ENCODE results near the gene KATNB1.
"Not testable (repeated sequence)": the region's sequence is repeated elsewhere in the genome, so short reads cannot be mapped to it uniquely, and the experiment has no call there.

Gene KATNB1

DNA sequence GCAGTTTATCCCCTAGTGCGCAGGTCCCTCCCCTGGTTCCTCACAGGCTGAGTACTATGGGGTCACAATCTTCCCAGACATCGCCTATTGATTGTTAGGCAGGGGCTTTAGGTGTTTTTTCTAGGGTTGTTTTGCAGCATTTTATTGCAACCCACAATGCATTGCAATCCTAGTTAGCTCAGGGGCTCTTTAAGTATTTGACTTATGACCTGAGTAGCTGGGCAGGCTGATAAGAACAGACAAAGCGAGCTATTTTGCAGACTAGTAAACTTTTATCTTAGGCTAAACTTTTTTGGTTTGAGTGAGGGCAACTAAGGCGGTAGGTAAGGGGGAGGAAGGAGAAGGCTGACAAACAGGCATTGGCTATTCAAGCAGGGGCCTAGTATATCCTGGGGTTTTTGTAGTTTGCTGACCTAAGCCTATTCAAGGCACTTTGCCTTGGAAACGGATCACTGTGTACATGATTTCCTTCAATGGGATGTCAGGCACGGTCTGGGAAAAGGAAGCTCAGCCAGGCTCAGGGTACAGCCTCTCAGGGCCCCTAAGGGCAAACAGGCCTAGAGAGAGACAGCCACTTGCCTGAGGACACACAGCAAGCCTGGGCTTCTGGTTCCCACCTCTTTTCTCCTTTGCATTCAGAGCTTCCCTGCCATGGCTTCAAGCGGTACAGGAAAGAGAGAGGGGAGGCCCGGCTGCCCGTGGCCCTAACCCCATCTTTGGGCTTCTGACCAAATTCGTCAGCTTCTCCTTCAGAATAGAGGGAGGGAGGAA lies 34.6 kb upstream of the KATNB1 start:
- DNase-seq (ENCODE audit: low spot score) = no peak

DNA sequence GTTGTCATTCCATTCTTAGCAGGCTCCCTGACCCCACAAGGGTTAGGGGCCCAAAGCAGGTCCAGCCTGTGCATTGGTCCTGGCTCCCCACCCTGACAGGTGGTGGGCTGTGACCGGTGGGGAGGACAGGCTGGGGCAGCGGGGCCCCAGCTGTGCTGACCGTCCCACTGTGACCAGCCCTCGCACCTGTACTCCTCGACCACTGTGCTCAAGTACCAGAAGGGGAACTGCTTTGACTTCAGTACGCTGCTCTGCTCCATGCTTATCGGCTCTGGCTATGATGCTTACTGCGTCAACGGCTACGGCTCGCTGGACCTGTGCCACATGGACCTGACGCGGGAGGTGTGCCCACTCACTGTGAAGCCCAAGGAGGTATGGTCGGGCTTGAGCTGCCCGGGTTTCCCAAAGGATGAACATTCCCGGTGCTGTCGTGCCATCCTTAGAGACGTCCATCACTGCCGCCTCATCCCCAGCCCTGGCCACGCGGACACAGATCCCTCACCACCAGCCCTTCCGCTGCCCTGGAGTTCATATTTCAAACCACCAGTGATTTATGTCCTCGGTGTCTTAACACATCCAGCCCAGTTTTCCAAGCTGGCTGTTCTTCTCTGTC lies 33.7 kb upstream of the KATNB1 start:
- no peak for DNase-seq (ENCODE audit: low spot score)

DNA sequence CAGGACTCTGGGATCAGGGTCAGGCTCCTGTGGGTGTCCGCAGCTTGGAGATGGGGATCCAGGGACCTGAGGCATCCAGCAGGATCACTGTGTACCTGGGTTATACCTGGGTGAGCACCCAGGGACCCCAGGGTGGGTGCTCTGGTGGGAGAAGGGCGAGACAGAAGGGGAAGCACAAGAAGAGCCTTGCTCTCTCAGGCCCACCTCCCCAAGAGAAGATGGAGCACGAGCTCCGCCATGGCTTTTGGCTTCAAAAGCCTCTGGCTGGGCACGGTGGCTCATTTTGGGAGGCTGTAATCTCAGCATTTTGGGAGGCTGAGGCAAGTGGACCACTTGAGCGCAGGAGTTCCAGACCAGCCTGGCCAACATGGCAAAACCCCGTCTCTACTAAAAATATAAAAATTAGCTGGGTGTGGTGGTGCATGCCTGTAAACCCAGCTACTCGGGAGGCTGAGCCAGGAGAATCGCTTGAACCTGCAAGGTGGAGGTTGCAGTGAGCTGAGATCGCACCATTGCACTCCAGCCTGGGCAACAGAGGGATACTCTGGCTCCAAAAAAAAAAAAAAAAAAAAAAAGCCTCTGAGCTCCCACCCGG lies 32.1 kb upstream of the KATNB1 start:
- no peak for DNase-seq (ENCODE audit: low spot score)

DNA sequence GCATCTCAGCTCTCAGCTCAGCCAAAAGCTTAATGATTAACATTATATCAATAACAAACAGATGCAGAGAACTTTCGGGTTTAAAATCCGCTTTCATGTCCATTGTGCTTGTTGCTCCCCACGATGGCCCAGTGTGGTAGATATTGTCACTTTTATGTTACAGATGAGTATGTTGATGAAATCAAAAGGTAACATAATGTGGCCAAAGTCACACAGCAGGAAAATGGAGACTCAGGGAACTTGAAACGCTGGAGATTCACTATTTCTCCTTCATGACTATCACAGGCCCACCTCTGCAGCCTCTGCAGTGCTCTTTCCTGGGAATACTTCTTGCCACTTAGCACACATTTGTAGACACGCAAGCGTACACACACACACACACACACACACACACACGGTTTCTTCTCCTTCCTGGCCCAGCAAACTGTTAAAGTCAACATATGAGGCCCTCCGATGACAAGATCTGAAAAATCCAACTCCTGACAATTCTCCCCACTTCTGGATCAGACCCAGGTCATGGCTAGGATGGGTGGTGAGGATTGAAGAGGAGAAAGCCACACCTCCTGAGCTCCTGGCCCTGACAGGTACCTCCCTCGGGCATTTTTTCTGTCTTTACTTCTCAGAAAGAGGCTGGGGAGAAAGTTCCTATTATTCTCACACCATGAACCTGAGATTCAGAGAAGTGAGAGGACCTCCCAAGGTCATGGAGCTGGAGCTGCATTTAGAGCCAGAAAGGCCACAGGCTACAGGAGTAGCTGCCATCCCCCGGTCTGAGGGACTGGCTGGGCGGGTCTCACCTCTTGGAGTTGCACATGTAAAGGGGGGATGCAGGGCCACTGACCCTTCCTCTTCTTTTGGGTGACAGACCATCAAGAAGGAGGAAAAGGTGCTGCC lies 31.3 kb upstream of the KATNB1 start:
- no peak for DNase-seq (ENCODE audit: low spot score)

DNA sequence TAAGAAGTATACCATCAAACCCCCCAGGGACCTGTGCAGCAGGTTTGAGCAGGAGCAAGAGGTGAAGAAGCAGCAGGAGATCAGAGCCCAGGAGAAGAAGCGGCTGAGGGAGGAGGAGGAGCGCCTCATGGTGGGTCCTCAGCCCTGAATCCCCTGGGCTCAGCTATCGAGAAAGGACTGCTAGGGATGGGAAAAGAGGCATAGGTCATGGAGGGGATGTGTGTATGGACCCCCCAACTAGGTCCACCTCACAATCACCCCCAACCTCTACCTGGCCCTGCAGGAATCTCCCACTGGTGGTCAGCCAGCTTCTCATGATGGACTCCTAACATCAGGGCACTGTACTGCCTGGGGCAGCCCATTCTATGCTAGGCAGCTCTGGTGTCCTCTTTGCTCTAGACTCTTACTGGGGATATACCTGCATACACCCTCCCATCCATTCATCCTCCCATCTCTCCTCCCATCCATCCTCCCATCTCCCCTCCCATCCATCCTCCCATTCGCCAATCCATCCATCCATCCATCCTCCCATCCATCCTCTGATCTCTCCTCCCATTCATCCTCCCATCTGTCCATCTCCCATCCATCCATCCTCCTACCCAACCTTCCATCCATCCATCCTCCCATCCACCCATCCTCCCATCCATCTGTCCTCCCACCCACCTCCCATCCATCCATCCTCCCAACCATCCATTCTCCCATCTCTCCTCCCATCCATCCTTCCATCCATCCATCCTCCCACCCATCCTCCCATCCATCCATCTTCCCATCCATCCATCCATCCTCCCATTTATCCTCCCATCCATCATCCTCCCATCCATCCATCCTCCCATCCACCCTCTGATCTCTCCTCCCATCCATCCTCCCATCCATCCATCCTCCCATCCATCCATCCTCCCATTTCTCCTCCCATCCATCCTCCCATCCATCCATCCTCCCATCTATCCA lies 30.4 kb upstream of the KATNB1 start:
- no peak for DNase-seq (ENCODE audit: low spot score)

DNA sequence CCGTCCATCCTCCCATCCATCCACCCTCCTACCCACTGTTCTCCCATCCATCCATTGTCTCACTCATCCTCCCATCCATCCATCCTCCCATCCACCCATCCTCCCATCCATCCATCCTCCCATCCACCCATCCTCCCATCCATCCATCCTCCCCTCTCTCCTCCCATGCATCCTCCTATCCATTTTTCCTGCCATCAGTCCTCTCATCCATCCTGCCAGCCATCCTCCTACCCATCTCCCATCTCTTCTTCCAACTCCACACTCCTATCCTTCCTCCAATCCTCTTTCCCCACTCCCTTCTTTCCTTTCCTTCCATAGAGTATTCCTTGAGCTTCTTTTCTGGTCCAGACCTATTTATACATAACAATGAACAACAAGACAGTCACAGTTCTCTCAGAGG lies 28.9 kb upstream of the KATNB1 start:
- DNase-seq (ENCODE audit: low spot score) = no peak

DNA sequence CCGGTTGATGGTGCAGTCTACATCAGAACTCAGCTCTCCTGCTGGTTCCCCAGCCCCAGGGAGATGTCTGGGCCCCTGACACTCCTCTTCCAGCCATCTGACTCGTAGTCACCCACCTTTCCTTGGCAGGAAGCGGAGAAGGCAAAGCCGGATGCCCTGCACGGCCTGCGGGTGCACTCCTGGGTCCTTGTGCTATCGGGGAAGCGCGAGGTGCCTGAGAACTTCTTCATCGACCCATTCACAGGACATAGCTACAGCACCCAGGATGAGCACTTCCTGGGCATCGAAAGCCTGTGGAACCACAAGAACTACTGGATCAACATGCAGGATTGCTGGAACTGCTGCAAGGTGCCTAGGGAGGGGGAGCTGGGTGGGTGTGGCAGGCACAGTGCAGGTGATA lies 28.2 kb upstream of the KATNB1 start:
- no peak for DNase-seq (ENCODE audit: low spot score)

DNA sequence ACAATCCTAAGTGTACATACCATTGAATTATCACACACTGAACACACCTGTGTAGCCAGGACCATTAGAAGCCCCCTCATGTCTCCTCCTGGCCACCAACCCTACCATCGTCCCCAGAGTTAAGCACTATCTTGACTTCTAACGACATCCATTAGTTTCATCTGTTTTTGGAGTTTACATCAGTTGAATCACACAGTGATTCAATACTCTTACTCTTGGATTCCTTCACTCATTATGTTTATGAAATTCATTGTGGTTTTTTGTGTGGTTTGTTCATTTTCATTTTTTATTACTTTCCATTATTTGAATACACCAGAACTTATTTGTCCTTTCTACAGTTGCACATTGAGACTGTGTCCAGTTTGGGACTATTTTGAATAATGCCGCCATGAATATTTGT lies 27.4 kb upstream of the KATNB1 start:
- DNase-seq (ENCODE audit: low spot score) = no peak

DNA sequence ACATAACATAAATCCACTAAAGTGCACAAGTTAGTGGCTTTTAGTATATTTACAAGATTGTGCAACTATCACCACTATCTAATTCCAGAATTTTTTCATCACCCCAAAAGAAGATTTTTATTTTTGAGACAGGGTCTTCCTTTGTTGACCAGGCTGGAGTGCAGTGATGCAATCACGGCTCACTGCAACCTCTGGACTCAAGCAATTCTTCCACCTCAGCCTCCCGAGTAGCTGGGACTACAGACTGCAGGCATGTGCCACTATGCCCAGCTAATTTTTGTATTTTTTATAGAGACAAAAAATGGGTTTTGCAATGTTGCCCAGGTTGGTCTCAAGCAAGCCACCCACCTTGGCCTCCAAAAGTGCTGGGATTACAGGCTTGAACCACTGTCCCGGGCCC lies 25.9 kb upstream of the KATNB1 start:
- DNase-seq (ENCODE audit: low spot score) = no peak

DNA sequence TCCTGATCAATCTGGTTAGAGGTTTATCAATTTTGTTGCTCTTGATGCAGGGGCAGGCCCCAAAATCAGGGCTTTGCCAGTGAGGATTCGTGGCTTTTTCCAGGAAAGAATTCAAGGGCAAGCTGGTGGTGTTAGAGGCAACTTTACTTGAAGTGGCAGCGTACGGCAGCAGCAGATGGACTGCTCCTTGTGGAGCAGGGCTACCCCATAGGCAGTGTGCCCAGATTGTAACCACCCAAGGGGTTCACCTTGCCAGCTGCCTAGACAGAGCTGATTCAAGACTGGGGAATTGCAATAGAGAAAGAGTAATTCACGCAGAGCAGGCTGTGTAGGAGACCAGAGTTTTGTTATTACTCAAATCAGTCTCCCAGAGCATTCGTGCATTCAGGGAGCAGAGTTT lies 24.2 kb upstream of the KATNB1 start:
- DNase-seq (ENCODE audit: low spot score) = no peak

DNA sequence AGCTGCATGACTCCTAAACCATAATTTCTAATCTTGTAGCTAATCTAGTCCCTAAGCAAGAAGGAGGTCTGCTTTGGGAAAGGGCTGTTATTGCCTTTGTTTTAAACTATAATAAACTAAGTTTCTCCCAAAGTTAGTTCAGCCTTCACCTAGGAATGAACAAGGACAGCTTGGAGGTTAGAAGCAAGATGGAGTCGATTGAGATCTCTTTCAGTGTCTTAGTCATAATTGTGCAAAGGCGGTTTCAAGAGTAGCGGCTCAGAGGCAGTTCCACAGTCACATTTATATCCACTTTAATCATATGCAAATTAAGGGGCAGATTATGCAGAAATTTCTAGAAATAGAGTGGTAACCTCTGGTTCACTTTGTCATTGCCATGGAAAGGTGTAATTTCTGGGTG lies 23.6 kb upstream of the KATNB1 start:
- no peak for DNase-seq (ENCODE audit: low spot score)

DNA sequence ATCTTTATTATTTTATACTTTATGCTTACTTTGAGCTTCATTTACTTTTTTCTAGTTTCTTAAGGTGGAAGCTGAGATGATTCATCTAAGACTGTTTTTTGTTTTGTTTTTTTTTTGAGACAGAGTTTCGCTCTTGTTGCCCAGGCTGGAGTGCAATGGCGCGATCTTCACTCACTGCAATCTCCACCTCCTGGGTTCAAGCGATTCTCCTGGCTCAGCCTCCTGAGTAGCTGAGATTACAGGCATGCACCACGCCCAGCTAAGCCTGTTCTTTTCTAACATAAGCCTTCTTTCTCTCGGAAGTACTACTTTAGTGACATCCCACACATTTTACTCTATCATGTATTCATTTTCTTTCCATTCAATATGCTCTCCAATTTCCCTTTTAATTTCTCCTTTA lies 23.0 kb upstream of the KATNB1 start:
- not testable (repeated sequence) for DNase-seq (ENCODE audit: low spot score)

DNA sequence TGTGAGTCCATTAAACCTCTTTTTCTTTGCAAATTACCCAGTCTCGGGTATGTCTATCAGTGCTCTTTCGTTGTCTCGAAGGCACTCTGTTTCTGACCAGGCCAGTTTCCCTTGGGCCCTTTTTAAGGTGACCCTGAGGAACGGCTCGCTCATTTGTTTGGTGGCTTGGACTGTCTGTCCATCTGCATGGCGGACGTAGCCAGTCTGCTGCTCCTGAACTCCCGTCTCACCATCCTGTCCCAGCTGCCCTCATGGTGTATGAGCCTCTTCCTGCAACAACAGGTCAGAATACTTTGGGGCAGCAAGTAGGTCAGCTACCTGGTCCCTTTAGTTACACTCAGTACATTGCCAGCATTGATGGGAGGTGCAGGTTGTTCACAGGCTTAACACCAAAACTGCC lies 22.0 kb upstream of the KATNB1 start:
- DNase-seq (ENCODE audit: low spot score) = no peak

DNA sequence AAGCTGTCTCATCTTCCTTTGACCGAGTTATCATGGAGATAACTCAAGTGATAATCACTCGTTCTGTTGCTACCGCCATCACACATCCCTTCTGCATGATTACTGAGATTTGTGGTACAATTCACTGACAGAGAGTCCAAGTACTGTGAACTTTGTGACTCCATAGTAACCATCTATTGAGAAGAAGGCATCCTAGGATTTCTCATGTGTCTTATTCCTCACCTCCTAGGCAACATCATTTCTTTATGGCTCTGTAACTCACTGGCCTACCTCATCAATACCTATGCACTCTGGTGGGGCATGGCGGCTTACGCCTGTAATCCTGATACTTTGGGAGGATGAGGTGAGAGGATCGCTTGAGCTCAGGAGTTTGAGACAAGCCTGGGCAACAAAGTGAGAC lies 21.5 kb upstream of the KATNB1 start:
- no peak for DNase-seq (ENCODE audit: low spot score)

DNA sequence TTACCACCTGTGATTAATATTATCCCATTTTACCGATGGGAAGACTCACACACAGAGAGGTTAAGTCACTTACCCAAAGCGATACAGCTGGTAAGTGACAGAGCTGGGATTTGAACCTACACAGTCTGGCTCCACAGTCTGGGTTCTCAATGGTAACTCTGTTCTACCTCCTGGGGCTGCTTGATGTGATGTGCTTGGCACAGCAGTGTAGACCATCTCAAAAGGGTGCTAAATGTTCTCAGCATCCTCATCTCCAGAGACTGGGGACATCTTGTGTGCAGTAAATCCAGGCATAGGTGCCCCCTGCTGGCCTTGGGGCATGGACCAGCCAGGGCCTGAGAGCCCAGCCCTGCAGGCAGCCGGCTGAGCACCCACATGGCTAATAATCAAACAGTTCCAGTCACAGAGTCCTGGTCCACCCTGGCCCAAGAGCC lies 15.4 kb upstream of the KATNB1 start:
- DNase-seq (ENCODE audit: low spot score) = peak; percentile 40

DNA sequence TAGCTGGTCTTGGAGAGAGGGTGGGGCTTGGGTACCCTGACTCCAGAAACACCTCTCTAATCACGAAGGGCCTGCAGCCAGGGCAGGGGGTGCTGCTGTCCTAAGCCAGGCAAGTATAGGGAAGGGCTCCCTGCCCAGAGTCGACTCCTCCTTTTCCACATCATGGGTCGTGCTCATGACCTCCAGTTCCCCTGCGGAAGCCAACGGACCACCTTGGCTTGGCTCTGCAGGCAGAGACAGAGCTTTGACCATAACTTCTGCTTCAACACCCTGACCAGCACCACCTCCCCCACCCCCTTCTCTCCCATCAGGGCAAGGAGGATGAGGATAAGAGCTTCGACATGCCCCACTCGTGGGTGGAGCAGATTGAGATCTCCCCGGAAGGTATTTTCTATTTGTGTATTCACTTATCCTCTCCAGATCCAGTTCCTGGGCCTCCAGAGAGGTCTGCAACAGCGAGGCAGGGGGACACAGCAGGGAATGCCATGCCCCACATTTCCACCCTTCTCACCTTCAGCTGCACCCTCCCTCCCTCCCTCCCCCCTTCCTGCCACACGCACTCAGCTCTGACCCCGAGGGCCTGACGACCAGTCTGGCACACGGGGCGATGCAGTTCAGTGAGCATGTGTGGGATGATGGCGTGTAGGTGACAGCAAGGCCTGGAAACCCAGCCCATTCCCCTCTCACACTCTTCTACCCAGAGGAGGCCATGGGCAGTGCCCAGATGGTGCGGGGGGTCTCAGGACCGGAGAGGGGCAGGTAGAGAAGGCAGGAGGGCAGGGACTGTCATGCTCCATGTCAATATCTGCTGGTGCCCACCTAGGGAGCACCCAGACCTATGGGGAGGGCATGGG lies 14.0 kb upstream of the KATNB1 start:
- no peak for DNase-seq (ENCODE audit: low spot score)

DNA sequence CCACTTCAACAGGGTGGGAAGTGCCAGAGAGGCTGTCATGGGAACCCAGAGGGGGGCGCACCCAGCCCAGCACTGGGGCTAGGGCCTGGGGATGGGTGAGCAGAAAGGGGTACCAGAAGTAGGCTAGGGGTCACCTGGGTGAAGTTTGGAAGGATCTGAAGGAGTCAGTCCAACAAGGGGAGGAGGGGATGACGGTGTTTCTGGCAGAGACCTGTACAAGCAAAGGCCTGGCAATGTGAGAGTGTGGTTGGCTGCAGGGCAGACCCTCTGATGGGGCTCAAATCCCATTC lies 13.4 kb upstream of the KATNB1 start:
- no peak for DNase-seq (ENCODE audit: low spot score)

DNA sequence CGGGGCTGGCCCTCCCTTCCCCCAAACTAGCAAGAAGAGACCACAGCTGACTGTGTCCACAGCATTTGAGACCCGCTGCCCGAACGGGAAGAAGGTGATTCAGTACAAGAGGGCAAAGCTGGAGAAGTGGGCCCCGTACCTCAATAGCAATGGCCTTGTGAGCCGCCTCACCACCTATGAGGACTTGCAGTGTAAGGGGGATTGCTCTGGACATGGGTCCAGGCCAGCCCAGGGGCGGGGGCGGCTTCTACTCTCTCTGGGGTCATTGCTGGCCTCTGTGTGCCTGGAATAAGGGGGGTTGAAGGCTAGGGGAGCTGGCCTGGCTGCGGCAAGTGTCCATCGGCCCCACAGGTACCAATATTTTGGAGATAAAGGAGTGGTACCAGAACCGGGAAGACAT lies 12.9 kb upstream of the KATNB1 start:
- no peak for DNase-seq (ENCODE audit: low spot score)

DNA sequence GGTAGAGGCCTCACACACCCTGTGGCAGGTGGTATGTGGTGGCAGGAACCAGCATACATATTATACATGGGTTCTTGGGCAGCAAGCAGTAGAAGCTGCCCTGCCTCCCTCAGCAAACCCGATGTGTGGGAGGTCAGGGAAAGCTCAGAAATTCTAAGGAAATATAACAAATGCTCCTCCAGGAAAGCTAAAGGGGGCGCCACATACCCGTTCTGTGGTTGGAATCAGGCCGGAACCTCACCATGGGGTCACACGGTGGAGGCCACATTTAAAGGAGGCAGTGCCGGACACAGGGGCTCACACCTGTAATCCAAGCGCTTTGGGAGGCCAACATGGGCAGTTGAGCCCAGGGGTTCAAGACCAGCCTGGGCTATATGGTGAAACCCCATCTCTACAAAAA lies 12.4 kb upstream of the KATNB1 start:
- DNase-seq (ENCODE audit: low spot score) = no peak

DNA sequence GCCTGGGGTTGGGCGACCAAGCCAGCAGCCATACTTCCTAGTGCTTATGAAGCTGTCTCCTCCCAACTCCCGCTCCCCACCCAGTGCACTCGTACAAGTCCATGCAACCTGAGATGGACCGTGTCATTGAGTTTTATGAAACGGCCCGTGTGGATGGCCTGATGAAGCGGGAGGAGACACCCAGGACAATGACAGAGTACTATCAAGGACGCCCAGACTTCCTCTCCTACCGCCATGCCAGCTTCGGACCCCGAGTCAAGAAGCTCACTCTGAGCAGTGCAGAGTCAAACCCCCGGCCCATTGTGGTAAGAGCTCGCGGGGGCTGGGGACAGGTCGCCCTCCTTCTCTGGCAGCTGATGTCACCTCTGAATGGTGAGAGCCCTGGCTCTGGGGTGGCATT lies 11.0 kb upstream of the KATNB1 start:
- DNase-seq (ENCODE audit: low spot score) = no peak

DNA sequence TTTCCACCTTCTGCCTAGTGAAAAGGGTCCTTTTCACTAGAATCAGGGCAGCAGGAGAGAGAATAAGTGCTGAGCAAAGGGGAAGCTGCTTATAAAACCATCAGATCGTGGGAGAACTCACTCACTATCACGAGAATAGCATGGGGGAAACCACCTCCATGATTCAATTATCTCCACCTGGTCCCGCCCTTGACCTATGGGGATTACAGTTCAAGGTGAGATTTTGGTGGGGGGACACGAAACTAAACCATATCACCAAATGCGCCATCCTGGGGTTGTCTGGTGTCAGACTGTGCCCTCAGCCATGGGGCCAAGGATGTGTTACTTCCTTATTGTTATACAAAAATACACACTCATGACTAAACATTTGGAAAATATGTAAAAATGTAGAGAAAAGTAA lies 10.4 kb upstream of the KATNB1 start:
- DNase-seq (ENCODE audit: low spot score) = no peak

Measured in RKO (cell line).